COLO668 (cell line): ENCODE data around the gene SLC2A5.
A peak's percentile ranks its signal among the peaks of the same experiment; 100 is the strongest.
"Not testable (repeated sequence)": the region's sequence is repeated elsewhere in the genome, so short reads cannot be mapped to it uniquely, and the experiment has no call there.

Experiments used
- DNase-seq: peaks from one replicate; lab custom pipeline; 2025; ENCODE audit not compliant: unreplicated experiment; lab: John Stamatoyannopoulos, UW

SLC2A5 gene

GRCh38 chr1:9037476-9038337, 31.7 kb downstream of the SLC2A5 start:
- no peak for DNase-seq

- no peak for DNase-seq
These were observed 34.2 kb downstream of the SLC2A5 start for GRCh38 chr1:9035226-9035625.

GRCh38 chr1:9033363-9033762, 36.1 kb downstream of the SLC2A5 start:
- no peak for DNase-seq

GRCh38 chr1:9031484-9032259, 37.8 kb downstream of the SLC2A5 start:
- no peak for DNase-seq

GRCh38 chr1:9031077-9031476, 38.4 kb downstream of the SLC2A5 start:
- DNase-seq: not testable (repeated sequence)

GRCh38 chr1:9028921-9029705, 40.3 kb downstream of the SLC2A5 start:
- DNase-seq: no peak

GRCh38 chr1:9027307-9027706, 42.1 kb downstream of the SLC2A5 start:
- DNase-seq: no peak

- DNase-seq: peak; percentile 93
These were observed 44.0 kb downstream of the SLC2A5 start for GRCh38 chr1:9025449-9025848.

GRCh38 chr1:9024837-9025236, 44.6 kb downstream of the SLC2A5 start:
- DNase-seq: no peak

- DNase-seq: no peak
These were observed 46.7 kb downstream of the SLC2A5 start for GRCh38 chr1:9022773-9023172.

- not testable (repeated sequence) for DNase-seq
These were observed 47.3 kb downstream of the SLC2A5 start for GRCh38 chr1:9022026-9022738.

- DNase-seq: no peak
These were observed 49.1 kb downstream of the SLC2A5 start for GRCh38 chr1:9020305-9020704.

- no peak for DNase-seq
These were observed 49.5 kb downstream of the SLC2A5 start for GRCh38 chr1:9019896-9020295.

GRCh38 chr1:9018333-9018732, 51.1 kb downstream of the SLC2A5 start:
- no peak for DNase-seq

GRCh38 chr1:9016455-9016854, 53.0 kb downstream of the SLC2A5 start:
- no peak for DNase-seq

- DNase-seq: no peak
These were observed 54.7 kb downstream of the SLC2A5 start for GRCh38 chr1:9014475-9015375.

- no peak for DNase-seq
These were observed 55.6 kb downstream of the SLC2A5 start for GRCh38 chr1:9013819-9014218.

- DNase-seq: peak; percentile 83
These were observed 58.6 kb downstream of the SLC2A5 start for GRCh38 chr1:9010781-9011323.
